Measurements from ENCODE around the gene NOLC1.

Gene NOLC1

GRCh38 chr10:102150970-102151773, 1.0 kb upstream of the NOLC1 start:
- Histone ChIP-seq H3K27me3 (ENCODE audit: control insufficient read depth, insufficient read depth, low read length) (no peaks in the 10 kb centered on the region), H3K36me3 (ENCODE audit: control insufficient read depth, insufficient read depth, low read length) (peaks cover 25% of the 10 kb centered on the region), H3K4me1 (ENCODE audit: control insufficient read depth, insufficient read depth, low read length) (peaks cover 12% of the 10 kb centered on the region), H3K27ac (ENCODE audit: low read depth, low read length) (peak overlapping the region; percentile 86), H3K4me3 (ENCODE audit: low read length) (peak overlapping the region; percentile 98), H3K9ac (ENCODE audit: low read length) (no peak overlapping the region)

GRCh38 chr10:102152545-102152890, 329 bp downstream of the NOLC1 start:
- Histone ChIP-seq H3K27ac (ENCODE audit: low read depth, low read length) (peak overlapping the region; percentile 86), H3K4me1 (ENCODE audit: control insufficient read depth, insufficient read depth, low read length) (peaks cover 12% of the 10 kb centered on the region), H3K4me3 (ENCODE audit: low read length) (peak overlapping the region; percentile 98), H3K36me3 (ENCODE audit: control insufficient read depth, insufficient read depth, low read length) (peaks cover 16% of the 10 kb centered on the region), H3K27me3 (ENCODE audit: control insufficient read depth, insufficient read depth, low read length) (no peaks in the 10 kb centered on the region), H3K9ac (ENCODE audit: low read length) (peak overlapping the region; percentile 84)

- no peak overlapping the region for H3K27ac ChIP-seq (ENCODE audit: low read depth, low read length)
- H3K4me1 ChIP-seq (ENCODE audit: control insufficient read depth, insufficient read depth, low read length): peaks cover 12% of the 10 kb centered on the region
- no peaks in the 10 kb centered on the region for H3K27me3 ChIP-seq (ENCODE audit: control insufficient read depth, insufficient read depth, low read length)
- H3K36me3 ChIP-seq (ENCODE audit: control insufficient read depth, insufficient read depth, low read length): peaks cover 19% of the 10 kb centered on the region
- H3K4me3 ChIP-seq (ENCODE audit: low read length): peak overlapping the region; percentile 98
- no peak overlapping the region for H3K9ac ChIP-seq (ENCODE audit: low read length)
These were observed 968 bp downstream of the NOLC1 start for GRCh38 chr10:102153093-102153620.

GRCh38 chr10:102154466-102155116, 2.4 kb downstream of the NOLC1 start:
- H3K27me3 ChIP-seq (ENCODE audit: control insufficient read depth, insufficient read depth, low read length): no peaks in the 10 kb centered on the region
- no peak overlapping the region for H3K4me3 ChIP-seq (ENCODE audit: low read length)
- no peak overlapping the region for H3K27ac ChIP-seq (ENCODE audit: low read depth, low read length)
- peaks cover 12% of the 10 kb centered on the region for H3K4me1 ChIP-seq (ENCODE audit: control insufficient read depth, insufficient read depth, low read length)
- H3K36me3 ChIP-seq (ENCODE audit: control insufficient read depth, insufficient read depth, low read length): peaks cover 18% of the 10 kb centered on the region
- H3K9ac ChIP-seq (ENCODE audit: low read length): no peak overlapping the region

- peaks cover 9% of the 10 kb centered on the region for H3K4me1 ChIP-seq (ENCODE audit: control insufficient read depth, insufficient read depth, low read length)
These were observed 5.0 kb downstream of the NOLC1 start for GRCh38 chr10:102157224-102157623.

GRCh38 chr10:102159051-102159597, 6.9 kb downstream of the NOLC1 start:
- H3K36me3 ChIP-seq (ENCODE audit: control insufficient read depth, insufficient read depth, low read length): peaks cover 55% of the 10 kb centered on the region
- no peak overlapping the region for H3K4me3 ChIP-seq (ENCODE audit: low read length)

More at GRCh38 chr10:102157224-102157623, 5.0 kb downstream of the NOLC1 start:
- Histone ChIP-seq H3K36me3 (ENCODE audit: control insufficient read depth, insufficient read depth, low read length) (peaks cover 43% of the 10 kb centered on the region), H3K27me3 (ENCODE audit: control insufficient read depth, insufficient read depth, low read length) (no peaks in the 10 kb centered on the region), H3K9ac (ENCODE audit: low read length) (no peak overlapping the region), H3K4me3 (ENCODE audit: low read length) (no peak overlapping the region), H3K27ac (ENCODE audit: low read depth, low read length) (no peak overlapping the region)

GRCh38 chr10:102159831-102160230, 7.6 kb downstream of the NOLC1 start:
- no peak overlapping the region for H3K27ac ChIP-seq (ENCODE audit: low read depth, low read length)
- no peaks in the 10 kb centered on the region for H3K27me3 ChIP-seq (ENCODE audit: control insufficient read depth, insufficient read depth, low read length)
- no peak overlapping the region for H3K4me3 ChIP-seq (ENCODE audit: low read length)
- no peak overlapping the region for H3K9ac ChIP-seq (ENCODE audit: low read length)
- peaks cover 55% of the 10 kb centered on the region for H3K36me3 ChIP-seq (ENCODE audit: control insufficient read depth, insufficient read depth, low read length)
- H3K4me1 ChIP-seq (ENCODE audit: control insufficient read depth, insufficient read depth, low read length): no peaks in the 10 kb centered on the region

More at GRCh38 chr10:102159051-102159597, 6.9 kb downstream of the NOLC1 start:
- no peaks in the 10 kb centered on the region for H3K4me1 ChIP-seq (ENCODE audit: control insufficient read depth, insufficient read depth, low read length)
- H3K27ac ChIP-seq (ENCODE audit: low read depth, low read length): no peak overlapping the region
- no peak overlapping the region for H3K9ac ChIP-seq (ENCODE audit: low read length)
- no peaks in the 10 kb centered on the region for H3K27me3 ChIP-seq (ENCODE audit: control insufficient read depth, insufficient read depth, low read length)

GRCh38 chr10:102163342-102163989, 11.3 kb downstream of the NOLC1 start:
- Histone ChIP-seq H3K9ac (ENCODE audit: low read length) (no peak overlapping the region), H3K36me3 (ENCODE audit: control insufficient read depth, insufficient read depth, low read length) (peaks cover 45% of the 10 kb centered on the region), H3K27ac (ENCODE audit: low read depth, low read length) (no peak overlapping the region), H3K4me1 (ENCODE audit: control insufficient read depth, insufficient read depth, low read length) (no peaks in the 10 kb centered on the region), H3K27me3 (ENCODE audit: control insufficient read depth, insufficient read depth, low read length) (no peaks in the 10 kb centered on the region), H3K4me3 (ENCODE audit: low read length) (no peak overlapping the region)

- Histone ChIP-seq H3K4me1 (ENCODE audit: control insufficient read depth, insufficient read depth, low read length) (no peaks in the 10 kb centered on the region), H3K27ac (ENCODE audit: low read depth, low read length) (no peak overlapping the region), H3K27me3 (ENCODE audit: control insufficient read depth, insufficient read depth, low read length) (no peaks in the 10 kb centered on the region), H3K4me3 (ENCODE audit: low read length) (no peak overlapping the region), H3K9ac (ENCODE audit: low read length) (no peak overlapping the region), H3K36me3 (ENCODE audit: control insufficient read depth, insufficient read depth, low read length) (peaks cover 7% of the 10 kb centered on the region)
These were observed 15.7 kb downstream of the NOLC1 start for GRCh38 chr10:102167861-102168260.

- Histone ChIP-seq H3K9ac (ENCODE audit: low read length) (no peak overlapping the region), H3K27me3 (ENCODE audit: control insufficient read depth, insufficient read depth, low read length) (no peaks in the 10 kb centered on the region), H3K4me3 (ENCODE audit: low read length) (no peak overlapping the region), H3K27ac (ENCODE audit: low read depth, low read length) (no peak overlapping the region), H3K36me3 (ENCODE audit: control insufficient read depth, insufficient read depth, low read length) (no peaks in the 10 kb centered on the region), H3K4me1 (ENCODE audit: control insufficient read depth, insufficient read depth, low read length) (no peaks in the 10 kb centered on the region)
These were observed 18.4 kb downstream of the NOLC1 start for GRCh38 chr10:102170602-102171001.

- H3K9ac ChIP-seq (ENCODE audit: low read length): no peak overlapping the region
- H3K36me3 ChIP-seq (ENCODE audit: control insufficient read depth, insufficient read depth, low read length): no peaks in the 10 kb centered on the region
- H3K4me3 ChIP-seq (ENCODE audit: low read length): no peak overlapping the region
- no peaks in the 10 kb centered on the region for H3K27me3 ChIP-seq (ENCODE audit: control insufficient read depth, insufficient read depth, low read length)
- no peaks in the 10 kb centered on the region for H3K4me1 ChIP-seq (ENCODE audit: control insufficient read depth, insufficient read depth, low read length)
- no peak overlapping the region for H3K27ac ChIP-seq (ENCODE audit: low read depth, low read length)
These were observed 20.1 kb downstream of the NOLC1 start for GRCh38 chr10:102172288-102172687.

GRCh38 chr10:102175415-102175814, 23.2 kb downstream of the NOLC1 start:
- Histone ChIP-seq H3K9ac (ENCODE audit: low read length) (no peak overlapping the region), H3K27me3 (ENCODE audit: control insufficient read depth, insufficient read depth, low read length) (no peaks in the 10 kb centered on the region), H3K4me3 (ENCODE audit: low read length) (no peak overlapping the region), H3K27ac (ENCODE audit: low read depth, low read length) (no peak overlapping the region), H3K36me3 (ENCODE audit: control insufficient read depth, insufficient read depth, low read length) (no peaks in the 10 kb centered on the region), H3K4me1 (ENCODE audit: control insufficient read depth, insufficient read depth, low read length) (no peaks in the 10 kb centered on the region)
